H9 (cell line): Measurements from ENCODE around the gene RAD18. TPM values are rescaled to one million over a fixed set of nuclear protein-coding genes. Genes with fewer than 3 reads are reported as not detected.

Source experiments
- DNase-seq: peaks from one replicate; pipeline ENCODE4 v3.0.0-alpha.2; 2017
- H2AFZ ChIP-seq: one replicate; pipeline ENCODE4 v1.6.1; 2013; ENCODE audit warnings: mild to moderate bottlenecking, low read length, control low read depth, moderate library complexity
- H2AK5ac ChIP-seq: 2 replicates; pipeline ENCODE4 v1.6.1; 2013; ENCODE audit warnings: low read length, control low read depth, mixed read lengths; ENCODE audit not compliant: insufficient read length
- H2BK120ac ChIP-seq: one replicate; pipeline ENCODE4 v1.6.1; 2013; ENCODE audit warnings: low read depth, mild to moderate bottlenecking, low read length, control low read depth, inconsistent platforms; ENCODE audit not compliant: poor library complexity, severe bottlenecking
- H2BK12ac ChIP-seq: 2 replicates; pipeline ENCODE4 v1.6.1; 2013; ENCODE audit warnings: low read length, control low read depth, mixed read lengths, low read depth; ENCODE audit not compliant: insufficient read length
- H2BK15ac ChIP-seq: 2 replicates; pipeline ENCODE4 v1.6.1; 2013; ENCODE audit warnings: low read depth, low read length, control low read depth
- H2BK20ac ChIP-seq: one replicate; pipeline ENCODE4 v1.6.1; 2013; ENCODE audit warnings: low read depth, mild to moderate bottlenecking, low read length, control low read depth, inconsistent platforms; ENCODE audit not compliant: poor library complexity, severe bottlenecking
- H2BK5ac ChIP-seq: 2 replicates; pipeline ENCODE4 v1.6.1; 2013; ENCODE audit warnings: low read length, control low read depth, mixed read lengths; ENCODE audit not compliant: insufficient read length
- H3K14ac ChIP-seq: 2 replicates; pipeline ENCODE4 v1.6.1; 2013; ENCODE audit warnings: low read length, control low read depth; ENCODE audit not compliant: insufficient read depth
- H3K18ac ChIP-seq: 2 replicates; pipeline ENCODE4 v1.6.1; 2013; ENCODE audit warnings: low read depth, mild to moderate bottlenecking, mixed read lengths, low read length, control low read depth; ENCODE audit not compliant: insufficient read length
- H3K23ac ChIP-seq: 2 replicates; pipeline ENCODE4 v1.6.1; 2013; ENCODE audit warnings: low read length, control low read depth, mixed read lengths, low read depth; ENCODE audit not compliant: insufficient read length
- H3K23me2 ChIP-seq: 2 replicates; pipeline ENCODE4 v1.6.1; 2013; ENCODE audit warnings: low read depth, mild to moderate bottlenecking, mixed read lengths, low read length, control low read depth; ENCODE audit not compliant: insufficient read length, poor library complexity, severe bottlenecking
- H3K27ac ChIP-seq: 2 replicates; pipeline ENCODE4 v1.5.1; 2013; ENCODE audit warnings: low read length, control low read depth, mixed read lengths, low read depth; ENCODE audit not compliant: insufficient read length
- H3K27me3 ChIP-seq: 2 replicates; pipeline ENCODE4 v1.6.1; 2013; ENCODE audit warnings: low read length, control low read depth, inconsistent platforms; ENCODE audit not compliant: insufficient read depth
- H3K4ac ChIP-seq: 2 replicates; pipeline ENCODE4 v1.6.1; 2013; ENCODE audit warnings: low read depth, mild to moderate bottlenecking, control low read depth, inconsistent platforms, low read length, moderate library complexity
- H3K4me1 ChIP-seq: 2 replicates; pipeline ENCODE4 v1.6.1; 2013; ENCODE audit warnings: low read length, control low read depth, inconsistent platforms; ENCODE audit not compliant: insufficient read depth
- H3K4me2 ChIP-seq: 2 replicates; pipeline ENCODE4 v1.6.1; 2013; ENCODE audit warnings: low read length, control low read depth, mixed read lengths; ENCODE audit not compliant: insufficient read length, insufficient read depth
- H3K56ac ChIP-seq: 2 replicates; pipeline ENCODE4 v1.6.1; 2013; ENCODE audit warnings: low read depth, mild to moderate bottlenecking, mixed read lengths, low read length, control low read depth; ENCODE audit not compliant: insufficient read length
- H3K79me1 ChIP-seq: 2 replicates; pipeline ENCODE4 v1.6.1; 2013; ENCODE audit warnings: low read depth, mild to moderate bottlenecking, moderate library complexity, low read length, control low read depth, inconsistent platforms; ENCODE audit not compliant: insufficient read depth, poor library complexity, severe bottlenecking
- H3K79me2 ChIP-seq: 2 replicates; pipeline ENCODE4 v1.6.1; 2013; ENCODE audit warnings: low read length, control low read depth, inconsistent platforms; ENCODE audit not compliant: insufficient read depth
- H3K9ac ChIP-seq: 2 replicates; pipeline ENCODE4 v1.6.1; 2013; ENCODE audit warnings: low read length, control low read depth, mixed read lengths; ENCODE audit not compliant: insufficient read length; ENCODE audit errors: extremely low read depth
- H3K9me3 ChIP-seq: one replicate; pipeline ENCODE4 v1.6.1; 2013; ENCODE audit warnings: low read depth, low read length, inconsistent platforms; ENCODE audit not compliant: control insufficient read depth
- H3T11ph ChIP-seq: one replicate; pipeline ENCODE4 v1.6.1; 2013; ENCODE audit warnings: mild to moderate bottlenecking, low read length, control low read depth, inconsistent platforms
- H4K20me1 ChIP-seq: one replicate; pipeline ENCODE4 v1.6.1; 2013; ENCODE audit not compliant: control insufficient read depth, insufficient read length, insufficient read depth
- H4K5ac ChIP-seq: 2 replicates; pipeline ENCODE4 v1.6.1; 2013; ENCODE audit warnings: low read depth, mild to moderate bottlenecking, mixed read lengths, low read length, control low read depth; ENCODE audit not compliant: insufficient read length
- H4K8ac ChIP-seq: replicated peaks from 2 replicates; pipeline ENCODE4 v1.6.1; 2013; ENCODE audit warnings: low read length, control low read depth, mixed read lengths, low read depth; ENCODE audit not compliant: insufficient read length
- H4K91ac ChIP-seq: 2 replicates; pipeline ENCODE4 v1.6.1; 2013; ENCODE audit warnings: low read depth, mild to moderate bottlenecking, moderate library complexity, mixed read lengths, low read length, control low read depth; ENCODE audit not compliant: insufficient read length
- H3K27ac Mint-ChIP-seq, 3 experiments: 2 replicates in 2 of 3; 3 replicates in 1 of 3; pipeline ENCODE4 v1.8.0; 2020 to 2021; ENCODE audit warnings: mixed read lengths in 3 of 3, mild to moderate bottlenecking in 1 of 3, moderate library complexity in 1 of 3
- H3K27me3 Mint-ChIP-seq: 2 replicates; pipeline ENCODE4 v1.8.0; 2021; ENCODE audit warnings: low read depth, mild to moderate bottlenecking, moderate library complexity, mixed read lengths
- H3K36me3 Mint-ChIP-seq, 3 experiments: 2 replicates in 2 of 3; 3 replicates in 1 of 3; pipeline ENCODE4 v1.8.0; 2020 to 2021; ENCODE audit warnings: low read depth in 3 of 3, mixed read lengths in 3 of 3; ENCODE audit not compliant: insufficient read depth in 1 of 3
- H3K4me1 Mint-ChIP-seq, 2 experiments: 2 replicates each; pipeline ENCODE4 v1.8.0; 2020; ENCODE audit warnings: mixed read lengths in 2 of 2
- H3K4me3 Mint-ChIP-seq, 2 experiments: 2 replicates in 1 of 2; 3 replicates in 1 of 2; pipeline ENCODE4 v1.8.0; 2020 to 2021; ENCODE audit warnings: mild to moderate bottlenecking in 2 of 2, mixed read lengths in 2 of 2, moderate library complexity in 1 of 2
- H3K9me3 Mint-ChIP-seq, 2 experiments: 2 replicates in 1 of 2; 3 replicates in 1 of 2; pipeline ENCODE4 v1.8.0; 2020; ENCODE audit warnings: mild to moderate bottlenecking in 2 of 2, mixed read lengths in 2 of 2, moderate library complexity in 1 of 2
- CTCF ChIP-seq: fragments of 200-600 bp; sonication (generic); conservative IDR thresholded peaks from 3 replicates; pipeline ENCODE4 v1.8.0; 2021; ENCODE audit warnings: antibody characterized with exemption, mild to moderate bottlenecking
- WGBS: extraction: QIAGEN DNeasy Blood & Tissue Kit; methylation state at CpG from one replicate; pipeline ENCODE4 v1.1.7; 2013; ENCODE audit warnings: missing lambda C conversion rate, low lambda C conversion rate, mixed read lengths; ENCODE audit not compliant: insufficient read length; ENCODE audit errors: extremely low coverage; 5-methylcytosine and 5-hydroxymethylcytosine counted together
- total RNA-seq: library from RNA; stranded (reverse); gene quantifications from 2 replicates; pipeline ENCODE4 v1.2.1, GENCODE V29; 2021

Gene RAD18
- total RNA-seq, 1 experiment from 2014 or later: 27.8 TPM

- peak overlapping the region; percentile 67 to 95 (median 78); a peak in 4 of 7 replicates for H3K27ac Mint-ChIP-seq
- TF ChIP-seq CTCF: no peak
- H3K27ac ChIP-seq: peak overlapping the region; percentile 79
Observed at GRCh38 chr3:8882642-8883041, 80.6 kb downstream of the RAD18 start.

More at GRCh38 chr3:8882642-8883041, 80.6 kb downstream of the RAD18 start:
- H3K36me3 Mint-ChIP-seq: peaks cover 22 to 58% (median 29%) of the 10 kb centered on the region in 3 experiments
- Histone ChIP-seq H3K79me1 (no peaks in the 10 kb centered on the region), H3K27me3 (no peaks in the 10 kb centered on the region), H3K14ac (no peak overlapping the region), H2BK20ac (no peak overlapping the region), H2AFZ (no peak overlapping the region), H4K91ac (no peak overlapping the region), H3K9me3 (no peaks in the 10 kb centered on the region), H3K79me2 (no peaks in the 10 kb centered on the region), H3K4me1 (peaks cover 6% of the 10 kb centered on the region; the same call in 1 of the 2 replicates), H3K23me2 (no peaks in the 10 kb centered on the region), H4K20me1 (no peaks in the 10 kb centered on the region), H3K4ac (no peak overlapping the region), H2AK5ac (no peak overlapping the region), H2BK120ac (no peak overlapping the region), H2BK15ac (no peak overlapping the region), H3K23ac (no peak overlapping the region), H3K9ac (no peak overlapping the region), H3K18ac (peak overlapping the region; percentile 54), H3K56ac (no peak overlapping the region), H4K8ac (no peak overlapping the region), H2BK12ac (no peak overlapping the region), H3K4me2 (peak overlapping the region; percentile 13), H3T11ph (no peak overlapping the region), H2BK5ac (no peak overlapping the region), H4K5ac (no peak overlapping the region)
- peaks cover 12 to 13% of the 10 kb centered on the region in 2 experiments for H3K4me1 Mint-ChIP-seq
- peaks cover 4 to 13% of the 10 kb centered on the region in 2 experiments; a peak in 3 of 5 replicates for H3K9me3 Mint-ChIP-seq
- no peak for DNase-seq
- no CpG with 5 or more reads among the region's 3 CpGs for WGBS
- H3K27me3 Mint-ChIP-seq: no peaks in the 10 kb centered on the region
- no peak overlapping the region for H3K4me3 Mint-ChIP-seq
